Medulla oblongata (tissue), 1 donor: ENCODE results near the gene CRABP2.

Experiments
- DNase-seq: peaks from one replicate; pipeline ENCODE4 v3.0.0-alpha.2; 2015; ENCODE audit errors: extremely low spot score

Gene CRABP2

DNA sequence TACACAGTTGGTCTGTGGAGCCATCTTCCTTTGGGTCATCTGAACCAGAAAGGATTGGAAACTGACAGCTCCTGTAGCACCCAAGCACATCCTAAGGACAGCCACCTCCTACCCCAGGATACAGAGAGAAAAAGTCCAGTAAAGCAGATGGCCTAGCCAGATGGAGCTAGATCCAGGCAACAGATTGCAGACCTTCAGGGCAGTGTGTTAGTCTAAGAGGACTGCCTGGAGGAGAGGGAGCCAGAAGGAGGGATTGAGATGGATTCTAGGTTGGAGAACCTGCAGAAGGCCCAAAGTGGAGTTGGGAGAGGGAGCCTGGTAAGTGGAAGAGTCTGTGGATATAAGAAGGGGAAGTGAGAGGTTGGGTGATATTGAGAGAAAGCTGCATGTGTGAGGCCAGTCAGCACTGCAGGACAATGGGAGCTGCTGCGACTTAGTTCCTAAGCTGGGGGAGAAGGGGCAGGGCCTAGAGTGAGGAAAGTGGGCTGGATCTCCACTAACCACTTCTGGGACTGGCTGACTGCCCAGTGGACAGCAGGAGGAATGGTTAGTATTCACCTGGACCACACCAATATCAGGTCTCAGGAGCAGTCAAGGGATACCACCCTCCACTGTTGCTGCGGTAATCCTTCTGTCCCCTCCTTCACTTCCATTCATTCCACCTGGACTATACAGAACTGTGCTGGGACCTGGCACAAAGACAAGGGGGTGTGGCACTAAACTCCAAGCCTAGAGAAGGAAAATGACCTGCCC is 50.1 kb downstream of the CRABP2 start:
- no peak for DNase-seq

DNA sequence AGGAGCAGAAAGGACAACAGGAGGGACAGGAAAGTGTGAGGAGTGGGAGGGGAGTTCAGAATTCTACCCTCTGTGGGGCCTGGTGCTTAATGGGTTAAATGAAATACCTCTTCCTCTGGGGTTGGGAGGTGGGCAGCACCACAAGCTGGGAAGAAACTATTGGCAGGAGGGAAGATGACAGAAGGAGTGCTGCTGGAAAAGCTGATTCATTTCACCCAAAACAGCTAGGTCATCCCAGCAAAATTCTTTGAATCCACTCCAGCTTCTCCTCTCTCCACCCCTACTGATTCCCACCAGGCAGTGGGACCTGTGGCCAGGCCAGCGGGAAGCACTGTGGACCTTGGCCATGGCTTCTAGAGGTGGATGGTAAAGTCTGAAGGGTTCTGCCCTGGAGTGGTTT is 50.7 kb downstream of the CRABP2 start:
- DNase-seq = no peak

DNA sequence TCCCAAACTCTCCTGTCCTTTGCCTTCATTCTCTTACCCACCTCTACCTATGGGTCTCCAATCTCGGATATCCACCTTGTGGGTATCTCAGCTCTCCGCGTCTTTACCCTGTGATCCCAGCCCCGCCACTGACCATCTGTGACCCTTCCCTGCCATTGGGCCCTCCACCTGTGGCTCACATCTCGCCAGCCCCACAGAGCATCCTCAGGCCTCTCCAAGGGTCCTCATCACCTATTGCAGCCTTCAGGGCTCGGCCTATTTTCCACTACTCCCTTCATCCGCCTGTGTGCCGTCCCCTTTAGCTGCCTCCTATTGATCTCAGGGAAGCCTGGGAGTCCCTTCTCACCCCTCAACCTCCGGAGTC is 52.4 kb downstream of the CRABP2 start:
- DNase-seq = no peak

DNA sequence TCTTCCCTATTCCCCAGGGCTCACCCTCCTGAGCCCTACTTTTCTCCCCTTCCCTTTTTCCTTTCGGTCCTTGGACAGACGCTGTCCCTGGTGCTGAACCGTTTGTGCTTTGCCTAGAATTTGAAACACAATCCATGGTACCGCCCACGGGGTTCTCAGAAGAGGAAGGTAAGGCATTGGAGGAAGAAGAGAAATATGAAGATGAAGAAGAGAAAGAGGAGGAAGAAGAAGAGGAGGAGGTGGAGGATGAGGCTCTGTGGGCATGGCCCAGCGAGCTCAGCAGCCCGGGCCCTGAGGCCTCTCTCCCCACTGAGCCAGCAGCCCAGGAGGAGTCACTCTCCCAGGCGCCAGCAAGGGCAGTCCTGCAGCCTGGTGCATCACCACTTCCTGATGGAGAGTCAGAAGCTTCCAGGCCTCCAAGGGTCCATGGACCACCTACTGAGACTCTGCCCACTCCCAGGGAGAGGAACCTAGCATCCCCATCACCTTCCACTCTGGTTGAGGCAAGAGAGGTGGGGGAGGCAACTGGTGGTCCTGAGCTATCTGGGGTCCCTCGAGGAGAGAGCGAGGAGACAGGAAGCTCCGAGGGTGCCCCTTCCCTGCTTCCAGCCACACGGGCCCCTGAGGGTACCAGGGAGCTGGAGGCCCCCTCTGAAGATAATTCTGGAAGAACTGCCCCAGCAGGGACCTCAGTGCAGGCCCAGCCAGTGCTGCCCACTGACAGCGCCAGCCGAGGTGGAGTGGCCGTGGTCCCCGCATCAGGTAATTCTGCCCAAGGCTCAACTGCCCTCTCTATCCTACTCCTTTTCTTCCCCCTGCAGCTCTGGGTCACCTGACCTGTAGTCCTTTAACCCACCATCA is 53.0 kb downstream of the CRABP2 start:
- DNase-seq = no peak
